OCI-LY7 (cell line): ENCODE measurements around the gene ULK4. TPM values are rescaled to one million over a fixed set of nuclear protein-coding genes. Genes with fewer than 3 reads are reported as not detected.

ENCODE experiments used
- BruUV-seq: library from RNA; stranded (reverse); fragments of 400-500 nt; replicated peaks from 2 replicates; lab custom pipeline; 2021; lab: Mats Ljungman, UMichigan
- CTCF ChIA-PET: fragments of 300-600 bp; sonication (Branson Sonifier 250); formaldehyde crosslinking; loops from one replicate; lab custom pipeline; 2022; ENCODE audit warnings: antibody characterized with exemption; ENCODE audit not compliant: unreplicated experiment; lab: Charles Lee
- POLR2A ChIA-PET: fragments of 300-600 bp; sonication (Branson Sonifier 250); formaldehyde crosslinking; loops from one replicate; lab custom pipeline; 2022; ENCODE audit warnings: antibody characterized with exemption; lab: Charles Lee
- DNase-seq: peaks from one replicate; pipeline ENCODE4 v3.0.0-alpha.2; 2015; ENCODE audit warnings: low spot score
- H2AFZ ChIP-seq: fragments of 200-600 bp; sonication (generic), shearing (Covaris generic); 2 replicates; pipeline ENCODE4 v1.6.1; 2014; ENCODE audit warnings: mild to moderate bottlenecking, antibody characterized with exemption, low read length, moderate library complexity
- H3K27ac ChIP-seq: fragments of 200-600 bp; sonication (generic); 2 replicates; pipeline ENCODE4 v1.5.1; 2014; ENCODE audit warnings: mixed run types, low read depth, mild to moderate bottlenecking, moderate library complexity, low read length, inconsistent platforms; ENCODE audit not compliant: poor library complexity, severe bottlenecking
- H3K36me3 ChIP-seq: fragments of 200-600 bp; sonication (generic); 2 replicates; pipeline ENCODE4 v1.6.1; 2014; ENCODE audit warnings: mild to moderate bottlenecking, antibody characterized with exemption, low read length, moderate library complexity, mixed read lengths; ENCODE audit not compliant: insufficient read depth
- H3K4me1 ChIP-seq: fragments of 200-600 bp; sonication (generic); 2 replicates; pipeline ENCODE4 v1.5.1; 2014; ENCODE audit warnings: mild to moderate bottlenecking, low read length; ENCODE audit not compliant: insufficient read depth, poor library complexity, severe bottlenecking
- H3K4me2 ChIP-seq: fragments of 200-600 bp; sonication (generic); 2 replicates; pipeline ENCODE4 v1.6.1; 2014; ENCODE audit warnings: mild to moderate bottlenecking, low read length
- H3K4me3 ChIP-seq: fragments of 200-600 bp; sonication (generic); 2 replicates; pipeline ENCODE4 v1.5.1; 2014; ENCODE audit warnings: mild to moderate bottlenecking, low read depth, low read length; ENCODE audit not compliant: poor library complexity, severe bottlenecking
- H3K79me2 ChIP-seq: fragments of 200-600 bp; sonication (generic); 2 replicates; pipeline ENCODE4 v1.6.1; 2016; ENCODE audit warnings: low read depth, mild to moderate bottlenecking, low read length, moderate library complexity, mixed read lengths; ENCODE audit not compliant: insufficient read depth
- H3K9me2 ChIP-seq: fragments of 200-600 bp; sonication (generic); 2 replicates; pipeline ENCODE4 v1.6.1; 2016; ENCODE audit warnings: mild to moderate bottlenecking, low read length, mixed read lengths; ENCODE audit not compliant: insufficient read depth
- H3K9me3 ChIP-seq: fragments of 200-600 bp; sonication (generic); 2 replicates; pipeline ENCODE4 v1.6.1; 2014; ENCODE audit warnings: mild to moderate bottlenecking, mixed run types, low read length, mixed read lengths
- H4K20me1 ChIP-seq: fragments of 200-600 bp; sonication (generic); 2 replicates; pipeline ENCODE4 v1.6.1; 2014; ENCODE audit warnings: mild to moderate bottlenecking, antibody characterized with exemption, low read length, moderate library complexity, mixed read lengths; ENCODE audit not compliant: insufficient read depth
- CTCF ChIP-seq: fragments of 200-600 bp; sonication (generic); conservative IDR thresholded peaks from 2 replicates; pipeline ENCODE4 v1.5.1; 2014; ENCODE audit warnings: mild to moderate bottlenecking, antibody characterized with exemption, low read length, moderate library complexity, mixed read lengths
- EZH2phosphoT487 ChIP-seq: fragments of 200-600 bp; sonication (generic); IDR thresholded peaks from 2 replicates; pipeline ENCODE4 v1.6.1; 2018; ENCODE audit warnings: low read depth, borderline replicate concordance, mild to moderate bottlenecking, mixed run types, antibody characterized with exemption, low read length, moderate library complexity, mixed read lengths
- intact Hi-C: fragments of 100-400 bp; cut with micrococcal nuclease; formaldehyde crosslinking; loops from one replicate; pipeline ENCODE4 v1.10.0; 2022; ENCODE audit not compliant: unreplicated experiment
- total RNA-seq, 2 experiments: library from RNA; depleted of rRNA in 1 of 2; stranded (reverse); fragments of >200 nt in 1 of 2; shearing (Covaris generic) in 1 of 2; gene quantifications; 2 replicates each; pipeline ENCODE4 v1.2.3, GENCODE V29; 2014 to 2022

Gene ULK4
- total RNA-seq, 2 experiments from 2014 or later, result 18.9 to 21.0 TPM

GRCh38 chr3:41708176-41708575, 253.7 kb downstream of the ULK4 start:
- TF ChIP-seq EZH2phosphoT487 (no peak), CTCF (no peak)
- Histone ChIP-seq H3K79me2 (no peaks in the 10 kb centered on the region), H3K9me2 (no peaks in the 10 kb centered on the region), H4K20me1 (no peaks in the 10 kb centered on the region), H3K9me3 (no peaks in the 10 kb centered on the region), H3K4me1 (no peaks in the 10 kb centered on the region), H3K4me3 (no peak overlapping the region), H3K27ac (no peak overlapping the region), H3K4me2 (no peak overlapping the region), H2AFZ (no peak overlapping the region), H3K36me3 (no peaks in the 10 kb centered on the region)
- no TSS peak for BruUV-seq
- no peak for DNase-seq
- intact Hi-C loops, result no loop called here
- ChIA-PET POLR2A (interaction anchor here (0.6 kb wide), 1 partner anchor 1323 kb away, joined by 3 read pairs; no protein-coding TSS in a partner anchor), CTCF (no interaction called here)

GRCh38 chr3:41705893-41706292, 256.0 kb downstream of the ULK4 start:
- ChIA-PET CTCF (no interaction called here), POLR2A (no interaction called here)
- no peak for TF ChIP-seq EZH2phosphoT487
- TF ChIP-seq CTCF, result no peak
- no peaks in the 10 kb centered on the region for H4K20me1 ChIP-seq
- H3K9me3 ChIP-seq, result no peaks in the 10 kb centered on the region
- no peak overlapping the region for H3K4me2 ChIP-seq
- no peak for DNase-seq
- H3K36me3 ChIP-seq, result no peaks in the 10 kb centered on the region
- no peak overlapping the region for H3K4me3 ChIP-seq
- no peaks in the 10 kb centered on the region for H3K4me1 ChIP-seq
- no peaks in the 10 kb centered on the region for H3K9me2 ChIP-seq
- H2AFZ ChIP-seq, result no peak overlapping the region
- intact Hi-C loops, result no loop called here
- H3K79me2 ChIP-seq, result no peaks in the 10 kb centered on the region
- H3K27ac ChIP-seq, result no peak overlapping the region
- no TSS peak for BruUV-seq

GRCh38 chr3:41701191-41701698, 260.7 kb downstream of the ULK4 start:
- Histone ChIP-seq H3K9me3 (no peaks in the 10 kb centered on the region), H3K27ac (no peak overlapping the region), H3K79me2 (no peaks in the 10 kb centered on the region), H2AFZ (no peak overlapping the region), H3K36me3 (no peaks in the 10 kb centered on the region), H3K4me3 (no peak overlapping the region), H3K4me1 (no peaks in the 10 kb centered on the region), H3K4me2 (no peak overlapping the region), H3K9me2 (0 out of 2 replicates have a peak, but pooled peaks cover 3% of the 10 kb centered on the region), H4K20me1 (no peaks in the 10 kb centered on the region)
- no peak for TF ChIP-seq CTCF
- no peak for TF ChIP-seq EZH2phosphoT487
- POLR2A ChIA-PET, result interaction anchor here (0.7 kb wide), 2 partner anchors 15 to 20 kb away, joined by 3 to 5 read pairs; no protein-coding TSS in a partner anchor
- CTCF ChIA-PET, result no interaction called here
- BruUV-seq, result no TSS peak
- intact Hi-C loops, result no loop called here
- no peak for DNase-seq
